HepG2 (cell line): ENCODE measurements around the gene RBPJ. TPM values are rescaled to one million over a fixed set of nuclear protein-coding genes. Genes with fewer than 3 reads are reported as not detected.

Experiments
- ELK4 ChIP-seq: sonication (generic); formaldehyde crosslinking; IDR thresholded peaks from 2 replicates; pipeline ENCODE4 v1.9.0; 2021; ENCODE audit warnings: missing genetic modification reagents, borderline replicate concordance
- HNF1B ChIP-seq: sonication (generic); formaldehyde crosslinking; IDR thresholded peaks from 2 replicates; pipeline ENCODE4 v1.5.1; 2020; ENCODE audit warnings: mild to moderate bottlenecking, moderate library complexity, missing genetic modification reagents
- KDM5B ChIP-seq: sonication (generic); formaldehyde crosslinking; IDR thresholded peaks from 2 replicates; pipeline ENCODE4 v1.4.0; 2020; ENCODE audit warnings: missing genetic modification reagents, mild to moderate bottlenecking, borderline replicate concordance
- NRL ChIP-seq: sonication (generic); formaldehyde crosslinking; IDR thresholded peaks from 2 replicates; pipeline ENCODE4 v1.5.0; 2020; ENCODE audit warnings: missing genetic modification reagents, mild to moderate bottlenecking, moderate library complexity, borderline replicate concordance
- WIZ ChIP-seq: sonication (generic); formaldehyde crosslinking; IDR thresholded peaks from 2 replicates; pipeline ENCODE4 v1.5.1; 2020; ENCODE audit warnings: mild to moderate bottlenecking, missing genetic modification reagents
- ZNF281 ChIP-seq: sonication (generic); formaldehyde crosslinking; IDR thresholded peaks from 2 replicates; pipeline ENCODE4 v1.4.0; 2020; ENCODE audit warnings: missing genetic modification reagents, borderline replicate concordance
- ZNF430 ChIP-seq: sonication (generic); formaldehyde crosslinking; IDR thresholded peaks from 2 replicates; pipeline ENCODE4 v1.9.0; 2021; ENCODE audit warnings: mild to moderate bottlenecking, missing genetic modification reagents
- polyA plus RNA-seq, 8 experiments: library from polyadenylated mRNA; depleted of rRNA in 3 of 8; stranded (reverse) in 7 of 8; unstranded in 1 of 8; fragments of >200 nt; fragmentation: Illumina TruSeq in 4 of 8; extraction: Trizol in 4 of 8; gene quantifications; 2 replicates each; pipeline versions ENCODE4 v1.2.1 to v1.2.3, GENCODE V29; 2011 to 2016; ENCODE audit warnings: low read depth in 4 of 8, missing spikeins in 1 of 8, mixed read lengths in 1 of 8; ENCODE audit not compliant: insufficient read depth in 1 of 8
- total RNA-seq, 5 experiments: library from RNA; depleted of rRNA; stranded (reverse); fragments of >200 nt; fragmentation: Illumina TruSeq; extraction: Trizol; gene quantifications; 2 replicates each; pipeline ENCODE4 v1.2.3, GENCODE V29; 2016; ENCODE audit warnings: low read depth in 1 of 5

Gene RBPJ
- total and polyA plus RNA-seq, 2 of the 13 experiments (the other 11 are each of a cell fraction or from before 2014, with no cell fraction given), result 25.9 to 33.2 TPM

- TF ChIP-seq ELK4 (CRISPR knock-in tag) (no peak), ZNF430 (CRISPR knock-in tag) (0 out of 2 replicates have a peak, but pooled peaks have one; percentile 41), KDM5B (CRISPR knock-in tag) (no peak; the same call in 1 of the 2 replicates), ZNF281 (CRISPR knock-in tag) (peak; percentile 49; the same call in 1 of the 2 replicates), WIZ (CRISPR knock-in tag) (no peak), NRL (CRISPR knock-in tag) (peak; percentile 69; the same call in 1 of the 2 replicates), HNF1B (CRISPR knock-in tag) (peak; percentile 96)
Measured at GRCh38 chr4:26320538-26321372, at the start of gene RBPJ (continued).
